Tibial artery (tissue), 4 donors: Measurements from ENCODE around the gene DCUN1D1.
A peak's percentile ranks its signal among the peaks of the same experiment; 100 is the strongest.

Source experiments
- DNase-seq, 2 donors: peaks; one replicate each; pipeline ENCODE4 v3.0.0-alpha.2; 2019
- H3K27ac ChIP-seq, 2 donors: fragments of 200-600 bp; sonication (generic) in 1 of 2; 1 replicate in 1 of 2; 2 replicates in 1 of 2; pipeline ENCODE4 v1.5.1; 2018 to 2019; ENCODE audit warnings: mild to moderate bottlenecking in 1 of 2
- H3K27me3 ChIP-seq, 2 donors: fragments of 200-600 bp; sonication (generic) in 1 of 2; one replicate each; pipeline versions ENCODE4 v1.5.1 to v1.6.0; 2016 to 2019
- H3K36me3 ChIP-seq, 3 donors: fragments of 200-600 bp; sonication (generic) in 2 of 3; one replicate each; pipeline ENCODE4 v1.5.1; 2016 to 2019; ENCODE audit warnings: mild to moderate bottlenecking in 2 of 3
- H3K4me1 ChIP-seq, 4 donors: fragments of 200-600 bp; sonication (generic) in 2 of 4; 1 replicate in 3 of 4; 2 replicates in 1 of 4; pipeline ENCODE4 v1.5.1; 2016 to 2019
- H3K4me3 ChIP-seq, 2 donors: fragments of 200-600 bp; sonication (generic) in 1 of 2; 1 replicate in 1 of 2; 2 replicates in 1 of 2; pipeline ENCODE4 v1.5.1; 2018 to 2019; ENCODE audit warnings: mild to moderate bottlenecking in 2 of 2
- H3K9me3 ChIP-seq, 3 donors: fragments of 200-600 bp; sonication (generic) in 1 of 3; one replicate each; pipeline ENCODE4 v1.5.1; 2016 to 2019
- intact Hi-C: fragments of 100-400 bp; cut with DNase I; formaldehyde crosslinking; loops from one replicate; pipeline ENCODE4 v1.15.0; 2023; ENCODE audit warnings: low total_unique reads
- TF ChIP-seq, protein P1 (sequence below), 2 experiments: fragments of 200-600 bp in 1 of 2; fragments of 450-650 bp in 1 of 2; IDR thresholded peaks; one replicate each; pipeline ENCODE4 v1.5.1; 2017 to 2019; ENCODE audit warnings: antibody characterized with exemption in 2 of 2, mild to moderate bottlenecking in 1 of 2, moderate library complexity in 1 of 2

Gene DCUN1D1

GRCh38 chr3:182981038-182981380 lies 671 bp upstream of the DCUN1D1 start:
- H3K4me3 ChIP-seq, result peak overlapping the region; percentile 98 to 100
- peak in 1 of 2 donors; percentile 23 for DNase-seq
- H3K27me3 ChIP-seq, result no peaks in the 10 kb centered on the region
- H3K36me3 ChIP-seq, result no peaks in the 10 kb centered on the region
- intact Hi-C loops, result no loop called here
- peaks cover 0 to 20% (median 11%) of the 10 kb centered on the region in 4 donors for H3K4me1 ChIP-seq
- TF ChIP-seq, protein P1, sequence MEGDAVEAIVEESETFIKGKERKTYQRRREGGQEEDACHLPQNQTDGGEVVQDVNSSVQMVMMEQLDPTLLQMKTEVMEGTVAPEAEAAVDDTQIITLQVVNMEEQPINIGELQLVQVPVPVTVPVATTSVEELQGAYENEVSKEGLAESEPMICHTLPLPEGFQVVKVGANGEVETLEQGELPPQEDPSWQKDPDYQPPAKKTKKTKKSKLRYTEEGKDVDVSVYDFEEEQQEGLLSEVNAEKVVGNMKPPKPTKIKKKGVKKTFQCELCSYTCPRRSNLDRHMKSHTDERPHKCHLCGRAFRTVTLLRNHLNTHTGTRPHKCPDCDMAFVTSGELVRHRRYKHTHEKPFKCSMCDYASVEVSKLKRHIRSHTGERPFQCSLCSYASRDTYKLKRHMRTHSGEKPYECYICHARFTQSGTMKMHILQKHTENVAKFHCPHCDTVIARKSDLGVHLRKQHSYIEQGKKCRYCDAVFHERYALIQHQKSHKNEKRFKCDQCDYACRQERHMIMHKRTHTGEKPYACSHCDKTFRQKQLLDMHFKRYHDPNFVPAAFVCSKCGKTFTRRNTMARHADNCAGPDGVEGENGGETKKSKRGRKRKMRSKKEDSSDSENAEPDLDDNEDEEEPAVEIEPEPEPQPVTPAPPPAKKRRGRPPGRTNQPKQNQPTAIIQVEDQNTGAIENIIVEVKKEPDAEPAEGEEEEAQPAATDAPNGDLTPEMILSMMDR (IDR thresholded peaks at IDR 0.05), result no peak
- peak overlapping the region; percentile 83 to 84 for H3K27ac ChIP-seq
- H3K9me3 ChIP-seq, result no peaks in the 10 kb centered on the region

GRCh38 chr3:182979674-182980191 lies 605 bp downstream of the DCUN1D1 start:
- H3K9me3 ChIP-seq, result no peaks in the 10 kb centered on the region
- TF ChIP-seq, protein P1 (IDR thresholded peaks at IDR 0.05), result no peak
- H3K36me3 ChIP-seq, result no peaks in the 10 kb centered on the region
- peak overlapping the region; percentile 84 to 92 for H3K27ac ChIP-seq
- peak in 1 of 2 donors; percentile 23 for DNase-seq
- intact Hi-C loops, result no loop called here
- H3K4me1 ChIP-seq, result peaks cover 0 to 20% (median 11%) of the 10 kb centered on the region in 4 donors
- H3K4me3 ChIP-seq, result peak overlapping the region; percentile 98 to 100
- no peaks in the 10 kb centered on the region for H3K27me3 ChIP-seq

GRCh38 chr3:182979103-182979673 lies 1.1 kb downstream of the DCUN1D1 start:
- intact Hi-C loops, result no loop called here
- H3K27ac ChIP-seq, result peak overlapping the region in 1 of 2 donors; percentile 92
- H3K4me3 ChIP-seq, result peak overlapping the region; percentile 98 to 100
- TF ChIP-seq, protein P1 (IDR thresholded peaks at IDR 0.05), result no peak
- no peak for DNase-seq
- H3K9me3 ChIP-seq, result no peaks in the 10 kb centered on the region
- no peaks in the 10 kb centered on the region for H3K27me3 ChIP-seq
- H3K4me1 ChIP-seq, result peaks cover 0 to 20% (median 11%) of the 10 kb centered on the region in 4 donors
- no peaks in the 10 kb centered on the region for H3K36me3 ChIP-seq

- TF ChIP-seq, protein P1 (IDR thresholded peaks at IDR 0.05), result no peak
- H3K9me3 ChIP-seq, result no peaks in the 10 kb centered on the region
- peak overlapping the region in 1 of 2 donors; percentile 100 for H3K4me3 ChIP-seq
- H3K27me3 ChIP-seq, result no peaks in the 10 kb centered on the region
- no peak for DNase-seq
- H3K27ac ChIP-seq, result no peak overlapping the region
- intact Hi-C loops, result no loop called here
- H3K4me1 ChIP-seq, result peaks cover 0 to 20% (median 11%) of the 10 kb centered on the region in 4 donors
- no peaks in the 10 kb centered on the region for H3K36me3 ChIP-seq
Measured at GRCh38 chr3:182978387-182978786, 2.0 kb downstream of the DCUN1D1 start.

- TF ChIP-seq, protein P1 (IDR thresholded peaks at IDR 0.05), result no peak
- H3K9me3 ChIP-seq, result no peaks in the 10 kb centered on the region
- H3K4me1 ChIP-seq, result peaks cover 0 to 19% (median 4%) of the 10 kb centered on the region in 4 donors
- no peaks in the 10 kb centered on the region for H3K36me3 ChIP-seq
- no peak overlapping the region for H3K4me3 ChIP-seq
- no peak overlapping the region for H3K27ac ChIP-seq
- DNase-seq, result no peak
- no peaks in the 10 kb centered on the region for H3K27me3 ChIP-seq
- intact Hi-C loops, result no loop called here
Measured at GRCh38 chr3:182973047-182973446, 7.3 kb downstream of the DCUN1D1 start.
